ENCODE measurements around the gene ZNF287.

Gene ZNF287

GRCh38 chr17:16516594-16517051, 52.4 kb downstream of the ZNF287 start:
- DNase-seq (ENCODE audit: low read depth in 2 of 2): no peak

GRCh38 chr17:16515933-16516332, 53.1 kb downstream of the ZNF287 start:
- DNase-seq (ENCODE audit: low read depth in 2 of 2): no peak

GRCh38 chr17:16513873-16514272, 55.1 kb downstream of the ZNF287 start:
- no peak for DNase-seq (ENCODE audit: low read depth in 2 of 2)

- DNase-seq (ENCODE audit: low read depth in 2 of 2): no peak
These were observed 57.0 kb downstream of the ZNF287 start for GRCh38 chr17:16512011-16512410.

GRCh38 chr17:16511593-16511992, 57.4 kb downstream of the ZNF287 start:
- DNase-seq (ENCODE audit: low read depth in 2 of 2): no peak

GRCh38 chr17:16507918-16508533, 61.0 kb downstream of the ZNF287 start:
- DNase-seq (ENCODE audit: low read depth in 2 of 2): no peak

GRCh38 chr17:16506188-16506587, 62.8 kb downstream of the ZNF287 start:
- no peak for DNase-seq (ENCODE audit: low read depth in 2 of 2)

- DNase-seq (ENCODE audit: low read depth in 2 of 2): no peak
These were observed 64.0 kb downstream of the ZNF287 start for GRCh38 chr17:16504984-16505383.

All from stimulated activated CD4-positive, alpha-beta T cell treated with anti-CD3 and anti-CD28 coated beads, Interleukin-1b, Interleukin-23, amount 100 ng/mL, for 4 hours (primary cell).